Activated gamma-delta T cell treated with anti-CD3 and anti-CD28 coated beads, Interleukin-2, amount 50 U/mL, for 16 hours (primary cell): ENCODE measurements around the gene SBF2.
"Not testable (repeated sequence)": the region's sequence is repeated elsewhere in the genome, so short reads cannot be mapped to it uniquely, and the experiment has no call there.

ENCODE experiments used
- DNase-seq: peaks from one replicate; pipeline ENCODE4 v3.0.0-alpha.2; 2020; ENCODE audit warnings: low read depth

Gene SBF2

GRCh38 chr11:9951807-9952206 is 342.2 kb downstream of the SBF2 start:
- DNase-seq: no peak

GRCh38 chr11:9950462-9950861 is 343.6 kb downstream of the SBF2 start:
- no peak for DNase-seq

- no peak for DNase-seq
Measured at GRCh38 chr11:9947231-9947864, 346.7 kb downstream of the SBF2 start.

GRCh38 chr11:9945680-9946079 is 348.3 kb downstream of the SBF2 start:
- DNase-seq: not testable (repeated sequence)

- DNase-seq: no peak
Measured at GRCh38 chr11:9943386-9944110, 350.5 kb downstream of the SBF2 start.

- no peak for DNase-seq
Measured at GRCh38 chr11:9941991-9942390, 352.0 kb downstream of the SBF2 start.

GRCh38 chr11:9939150-9939549 is 354.9 kb downstream of the SBF2 start:
- not testable (repeated sequence) for DNase-seq

GRCh38 chr11:9936754-9937153 is 357.3 kb downstream of the SBF2 start:
- no peak for DNase-seq

- not testable (repeated sequence) for DNase-seq
Measured at GRCh38 chr11:9932843-9933242, 361.2 kb downstream of the SBF2 start.

GRCh38 chr11:9930562-9931331 is 363.3 kb downstream of the SBF2 start:
- not testable (repeated sequence) for DNase-seq

- no peak for DNase-seq
Measured at GRCh38 chr11:9927670-9928069, 366.3 kb downstream of the SBF2 start.

- DNase-seq: no peak
Measured at GRCh38 chr11:9923280-9923679, 370.7 kb downstream of the SBF2 start.

- no peak for DNase-seq
Measured at GRCh38 chr11:9922806-9923205, 371.2 kb downstream of the SBF2 start.

- DNase-seq: no peak
Measured at GRCh38 chr11:9916480-9916879, 377.5 kb downstream of the SBF2 start.

- DNase-seq: no peak
Measured at GRCh38 chr11:9914064-9914463, 380.0 kb downstream of the SBF2 start.

GRCh38 chr11:9905960-9906791 is 387.8 kb downstream of the SBF2 start:
- no peak for DNase-seq

GRCh38 chr11:9905501-9905951 is 388.5 kb downstream of the SBF2 start:
- no peak for DNase-seq

GRCh38 chr11:9903579-9903978 is 390.4 kb downstream of the SBF2 start:
- DNase-seq: no peak

GRCh38 chr11:9901943-9902342 is 392.1 kb downstream of the SBF2 start:
- DNase-seq: no peak

GRCh38 chr11:9900253-9900652 is 393.8 kb downstream of the SBF2 start:
- not testable (repeated sequence) for DNase-seq

GRCh38 chr11:9899676-9900075 is 394.3 kb downstream of the SBF2 start:
- no peak for DNase-seq

GRCh38 chr11:9896902-9897301 is 397.1 kb downstream of the SBF2 start:
- DNase-seq: no peak
